NCI-H345 treated with DMSO at 0.1 percent for 48 hours (cell line): ENCODE data around the gene RAET1G.
"Not testable (repeated sequence)": the region's sequence is repeated elsewhere in the genome, so short reads cannot be mapped to it uniquely, and the experiment has no call there.

Experiments
- DNase-seq: peaks from one replicate; lab custom pipeline; 2025; ENCODE audit not compliant: unreplicated experiment; lab: John Stamatoyannopoulos, UW

The RAET1G gene

GRCh38 chr6:149954328-149954983 lies 31.5 kb upstream of the RAET1G start:
- not testable (repeated sequence) for DNase-seq

- not testable (repeated sequence) for DNase-seq
These were observed 31.0 kb upstream of the RAET1G start for GRCh38 chr6:149953934-149954327.

- not testable (repeated sequence) for DNase-seq
These were observed 30.5 kb upstream of the RAET1G start for GRCh38 chr6:149953390-149953789.

GRCh38 chr6:149951626-149952025 lies 28.7 kb upstream of the RAET1G start:
- no peak for DNase-seq

GRCh38 chr6:149951096-149951495 lies 28.2 kb upstream of the RAET1G start:
- no peak for DNase-seq

- DNase-seq = no peak
These were observed 27.5 kb upstream of the RAET1G start for GRCh38 chr6:149950423-149950822.

GRCh38 chr6:149948616-149949015 lies 25.7 kb upstream of the RAET1G start:
- DNase-seq = no peak

GRCh38 chr6:149948011-149948410 lies 25.1 kb upstream of the RAET1G start:
- DNase-seq = no peak

- DNase-seq = not testable (repeated sequence)
These were observed 24.6 kb upstream of the RAET1G start for GRCh38 chr6:149947533-149947932.

- DNase-seq = not testable (repeated sequence)
These were observed 23.7 kb upstream of the RAET1G start for GRCh38 chr6:149946631-149947030.

GRCh38 chr6:149945276-149945675 lies 22.4 kb upstream of the RAET1G start:
- DNase-seq = not testable (repeated sequence)

GRCh38 chr6:149943321-149943720 lies 20.4 kb upstream of the RAET1G start:
- not testable (repeated sequence) for DNase-seq

- DNase-seq = no peak
These were observed 19.5 kb upstream of the RAET1G start for GRCh38 chr6:149942461-149942829.

GRCh38 chr6:149941583-149942460 lies 18.9 kb upstream of the RAET1G start, which contains the start of gene ULBP2:
TSS of gene ULBP2 (plus strand) at chr6:149942014. CDS start at chr6:149942073, 59 bp downstream.
- peak; percentile 82 for DNase-seq

GRCh38 chr6:149940672-149940982 lies 17.7 kb upstream of the RAET1G start:
- no peak for DNase-seq

- no peak for DNase-seq
These were observed 17.2 kb upstream of the RAET1G start for GRCh38 chr6:149939909-149940671.

GRCh38 chr6:149939356-149939648 lies 16.4 kb upstream of the RAET1G start:
- DNase-seq = no peak

- no peak for DNase-seq
These were observed 15.8 kb upstream of the RAET1G start for GRCh38 chr6:149938571-149939355.

- not testable (repeated sequence) for DNase-seq
These were observed 15.2 kb upstream of the RAET1G start for GRCh38 chr6:149938013-149938570.

- no peak for DNase-seq
These were observed 13.8 kb upstream of the RAET1G start for GRCh38 chr6:149936743-149937142.

GRCh38 chr6:149935668-149936067 lies 12.7 kb upstream of the RAET1G start:
- DNase-seq = no peak
